T-helper 1 cell treated with Interleukin-12 subunit alpha and Interleukin-12 subunit beta and Interleukin-4 antibody, amounts not matched to agents 30 ng/mL and 1 ng/mL, for 36 hours (primary cell): ENCODE data around the gene KCNQ5. TPM values are rescaled to one million over a fixed set of nuclear protein-coding genes. Genes with fewer than 3 reads are reported as not detected.

ENCODE experiments used
- intact Hi-C: fragments of 100-400 bp; cut with micrococcal nuclease; formaldehyde crosslinking; loops from one replicate; pipeline ENCODE4 v1.15.1; 2024
- total RNA-seq: library from RNA; stranded (reverse); gene quantifications from 2 replicates; pipeline ENCODE4 v1.2.3, GENCODE V29; 2022

KCNQ5 gene
- total RNA-seq, 1 donor from 2014 or later: 4.1 TPM

DNA sequence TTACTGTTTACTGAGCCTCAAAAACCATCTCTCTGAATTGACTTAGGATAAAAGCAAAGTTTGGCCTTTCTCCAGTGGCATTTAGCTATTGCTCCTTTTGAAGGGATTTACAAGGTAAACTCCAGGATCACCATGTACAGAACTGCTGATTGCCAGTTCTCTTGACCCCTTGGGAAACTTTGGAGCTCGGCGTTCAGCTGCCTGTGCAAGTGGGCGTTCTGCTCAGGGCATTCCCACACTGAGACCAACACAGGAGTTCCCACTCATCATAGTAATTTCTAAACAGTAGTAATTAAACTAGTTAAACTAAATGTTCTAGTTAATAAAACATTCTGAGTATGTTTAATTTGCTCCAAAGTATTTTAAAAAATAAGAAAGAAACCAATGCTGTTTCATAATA lies 14.9 kb downstream of the KCNQ5 start:
- intact Hi-C loops: no loop called here

DNA sequence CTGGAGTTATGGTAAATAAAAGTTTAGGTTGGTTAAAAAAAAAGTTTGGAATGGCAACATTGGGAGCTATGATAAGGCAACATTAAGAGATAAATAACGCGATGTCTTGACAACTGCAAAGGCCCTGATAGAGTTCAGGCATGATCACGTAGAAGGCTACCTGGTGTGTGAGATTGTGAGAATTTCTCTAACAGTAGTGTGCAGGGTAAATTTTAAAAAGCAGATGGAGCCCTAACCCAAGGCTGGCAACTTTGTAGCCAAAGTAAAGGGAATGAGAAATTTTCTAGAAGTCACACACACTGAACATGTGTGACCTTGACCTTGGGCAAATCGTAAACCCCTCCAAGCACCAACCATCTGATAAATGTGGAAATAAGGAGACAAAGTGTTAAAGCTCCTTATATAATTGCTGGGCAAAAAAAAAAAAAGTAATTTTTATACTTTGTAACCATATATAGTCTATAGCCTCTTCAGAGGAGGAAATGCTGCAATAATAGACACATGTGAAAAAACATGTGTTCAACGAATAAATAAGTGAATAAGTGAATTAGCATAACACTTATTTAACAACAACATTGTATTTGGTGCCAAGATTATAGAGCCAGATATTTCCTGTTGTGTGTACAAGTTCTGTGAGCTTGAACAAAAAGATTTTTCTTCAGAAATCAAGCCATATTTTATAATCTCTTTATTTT lies 18.2 kb downstream of the KCNQ5 start:
- intact Hi-C loops: no loop called here

DNA sequence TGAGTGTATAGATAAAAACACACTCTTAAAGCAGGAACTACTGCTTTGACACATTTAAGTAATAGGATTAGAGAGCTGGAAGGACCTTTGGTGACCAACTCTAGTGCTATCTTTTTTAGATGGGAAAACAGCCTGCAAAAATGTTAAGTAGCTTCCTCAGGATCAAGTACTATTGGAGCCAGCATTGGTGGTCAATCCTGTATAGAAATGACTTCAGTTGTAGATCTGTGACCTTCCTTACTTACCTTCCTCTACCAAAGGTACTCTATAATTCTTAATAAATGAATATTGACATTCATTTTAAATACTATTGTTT lies 18.7 kb downstream of the KCNQ5 start:
- intact Hi-C loops: no loop called here

DNA sequence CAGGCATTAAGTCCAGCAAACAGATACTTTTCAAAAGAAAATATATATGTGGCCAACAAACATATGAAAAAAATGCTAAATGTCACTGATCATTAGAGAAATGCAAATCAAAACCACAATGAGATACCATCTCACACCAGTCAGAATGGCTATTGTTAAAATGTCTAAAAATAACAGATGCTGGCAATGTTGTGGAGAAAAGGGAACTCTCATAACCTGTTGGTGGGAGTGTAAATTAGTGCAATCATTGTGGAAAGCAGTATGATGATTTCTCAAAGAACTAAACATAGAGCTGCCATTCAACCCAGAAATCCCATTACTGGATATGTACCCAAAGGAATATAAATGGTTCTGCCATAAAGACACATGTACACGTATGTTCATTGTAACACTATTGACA lies 20.6 kb downstream of the KCNQ5 start:
- intact Hi-C loops: no loop called here

DNA sequence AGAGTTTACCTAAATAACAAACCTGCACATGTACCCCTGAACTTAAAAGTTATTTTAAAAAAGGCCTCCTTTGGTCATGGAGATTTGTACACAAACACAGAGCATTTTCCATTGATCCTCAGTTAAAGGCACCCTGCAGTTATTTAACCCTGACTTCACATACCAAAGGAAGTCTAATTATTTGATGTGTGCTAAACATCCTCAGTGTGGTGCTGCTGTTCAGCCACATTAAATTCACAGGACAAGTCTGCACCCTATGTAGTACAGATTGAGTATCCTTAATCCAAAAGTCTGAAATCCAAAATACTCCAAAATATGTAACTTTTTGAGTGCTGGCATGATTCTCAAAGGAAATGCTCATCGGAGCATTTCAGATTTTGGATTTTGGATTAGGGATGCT lies 21.4 kb downstream of the KCNQ5 start:
- intact Hi-C loops: no loop called here

DNA sequence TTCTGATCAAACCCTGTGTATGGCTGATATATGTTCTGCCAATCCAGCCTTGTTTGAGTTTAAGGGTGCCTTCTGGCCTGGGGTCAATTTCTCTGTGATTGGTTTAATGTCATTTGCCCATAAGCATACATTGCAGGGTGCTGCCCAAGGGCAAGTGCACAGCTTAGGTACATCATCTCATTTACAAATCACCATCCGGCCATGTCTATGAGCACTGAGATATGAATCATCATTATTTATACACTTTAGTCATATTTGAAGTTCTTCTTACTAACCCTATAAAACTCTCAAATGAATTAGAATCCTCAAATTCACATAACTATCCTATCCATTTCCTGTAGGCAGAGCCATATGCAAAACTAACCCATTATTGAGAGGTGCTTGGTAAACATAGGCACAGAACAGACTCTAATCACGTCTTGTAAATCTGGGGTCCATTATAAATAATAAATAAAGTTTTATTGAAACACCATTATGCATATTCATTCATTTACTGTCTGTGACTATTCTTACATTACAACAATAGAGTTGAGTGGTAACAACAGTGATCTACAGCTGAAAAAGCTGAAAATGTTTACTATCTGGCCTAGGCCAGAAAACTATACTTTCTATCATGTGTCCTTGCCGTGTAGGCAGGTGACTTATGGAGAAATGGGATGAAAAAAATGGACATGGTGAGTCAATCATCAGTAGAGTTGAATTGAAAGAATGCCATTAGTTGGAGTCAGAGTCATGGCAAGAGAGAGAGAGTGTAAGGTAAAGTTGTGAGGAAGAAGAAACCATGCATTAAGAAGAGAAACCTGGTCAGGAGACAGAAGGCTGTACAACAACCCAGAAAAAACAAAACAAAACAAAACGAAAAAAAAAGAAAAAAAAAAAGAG lies 25.0 kb downstream of the KCNQ5 start:
- intact Hi-C loops: no loop called here

DNA sequence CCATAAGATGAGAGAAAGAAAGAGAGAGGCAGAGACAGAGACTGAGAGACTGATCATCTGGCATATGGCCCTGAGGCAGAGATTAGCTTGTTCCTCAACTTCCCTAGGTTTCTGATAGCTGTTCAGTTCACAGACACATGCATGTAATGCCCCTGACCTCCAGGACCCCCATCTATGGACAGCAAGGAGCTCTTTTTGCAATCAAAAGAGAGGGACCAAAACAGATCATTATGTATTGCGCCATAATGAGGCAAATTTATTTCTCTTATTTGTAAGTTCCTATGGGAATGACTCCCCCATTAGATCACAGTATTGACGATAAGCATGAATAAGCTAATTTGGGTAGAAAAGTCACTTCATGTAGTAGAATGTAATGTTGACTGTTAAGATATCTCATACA lies 25.6 kb downstream of the KCNQ5 start:
- intact Hi-C loops: no loop called here

DNA sequence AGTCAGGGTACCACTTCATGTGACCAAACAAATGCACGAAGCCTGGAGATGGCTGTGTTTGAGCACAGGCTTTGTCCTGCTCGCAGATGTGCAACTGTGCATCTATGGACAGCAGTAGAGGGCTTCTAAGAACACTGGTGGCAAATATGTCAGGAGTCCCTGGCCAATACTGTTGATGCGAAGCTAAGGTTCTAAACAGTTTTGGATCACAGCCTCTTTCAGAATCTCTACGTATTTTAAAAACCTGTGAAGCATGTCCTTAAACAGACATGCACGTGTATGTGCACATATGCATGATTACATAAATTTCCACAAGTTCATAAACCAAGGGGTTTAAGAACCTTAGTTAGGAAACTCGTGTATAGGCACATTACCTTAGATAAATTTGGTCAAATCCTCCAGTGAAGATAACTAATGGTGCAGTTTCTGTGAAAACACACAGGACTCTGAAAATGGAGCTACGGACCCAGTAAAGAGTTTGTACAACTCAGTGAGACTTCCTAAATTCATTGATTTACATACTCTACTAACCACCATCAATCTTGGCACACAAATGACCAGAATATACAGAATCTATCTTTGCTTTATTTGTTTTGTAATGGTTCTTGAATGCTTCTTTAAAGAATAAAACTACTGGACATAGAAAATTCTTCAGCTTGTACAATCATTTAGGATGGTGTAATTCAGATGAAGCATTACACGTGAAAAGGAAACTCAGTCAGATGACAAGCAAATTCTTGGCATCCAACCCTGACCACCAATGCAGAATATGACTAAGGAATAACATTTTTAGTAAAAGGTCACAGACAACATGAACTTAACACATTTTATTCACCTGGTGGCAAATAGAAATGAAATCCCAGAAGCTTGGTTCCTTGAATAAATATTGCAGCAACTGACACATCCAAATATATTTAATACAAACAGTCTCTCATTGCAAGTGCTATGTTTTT lies 27.4 kb downstream of the KCNQ5 start:
- intact Hi-C loops: loop anchor here (1.0 kb wide), 1 partner anchor 29 kb away; no protein-coding TSS in a partner anchor

DNA sequence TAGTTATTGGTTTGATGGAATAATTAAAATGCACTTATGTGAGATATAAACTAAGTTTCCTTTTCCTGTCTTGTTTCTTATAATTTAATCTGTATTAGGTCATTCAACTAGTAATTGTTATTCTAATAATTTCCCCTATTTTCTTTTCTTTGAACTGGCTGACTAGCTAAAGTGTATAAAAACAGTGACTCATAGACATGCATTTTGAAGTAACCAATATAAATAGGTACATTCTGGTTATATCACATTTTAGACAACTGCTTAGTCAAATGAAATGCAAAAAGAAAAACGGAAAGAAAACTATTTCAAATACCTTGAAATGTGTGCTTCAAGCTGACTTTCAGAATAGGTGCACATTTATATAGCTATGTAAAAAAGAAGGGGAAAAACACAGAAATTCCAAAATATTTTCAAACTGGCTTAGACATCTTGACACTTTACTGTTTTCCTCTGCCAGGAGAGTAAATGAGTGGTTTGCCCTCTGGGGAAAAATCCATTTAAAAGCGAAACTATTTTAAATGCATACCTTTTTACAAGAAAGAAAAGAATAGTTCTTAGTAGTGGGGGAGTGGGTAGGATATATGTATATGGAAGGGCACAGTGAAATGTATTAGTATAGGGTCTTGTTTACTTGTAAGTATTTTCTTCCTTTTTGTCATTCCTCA lies 28.3 kb downstream of the KCNQ5 start:
- intact Hi-C loops: no loop called here

DNA sequence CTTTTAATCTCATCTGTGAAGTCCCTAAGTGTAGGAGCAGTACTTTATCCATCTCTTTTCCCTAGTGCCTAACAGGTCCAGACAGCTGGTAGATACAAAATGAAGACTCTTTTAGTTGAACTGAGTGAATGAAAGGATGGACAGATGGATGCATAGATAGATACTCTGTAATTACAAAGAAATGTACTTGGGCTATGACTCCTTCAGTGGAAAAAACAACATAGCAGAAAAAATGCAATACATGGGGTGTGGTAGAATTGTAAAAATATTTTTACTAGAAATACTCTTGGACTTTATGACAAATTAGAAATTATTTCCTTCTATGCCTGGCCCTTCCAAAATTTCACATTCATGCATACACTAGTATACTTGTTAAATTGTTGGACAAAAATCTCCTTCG lies 29.3 kb downstream of the KCNQ5 start:
- intact Hi-C loops: no loop called here

DNA sequence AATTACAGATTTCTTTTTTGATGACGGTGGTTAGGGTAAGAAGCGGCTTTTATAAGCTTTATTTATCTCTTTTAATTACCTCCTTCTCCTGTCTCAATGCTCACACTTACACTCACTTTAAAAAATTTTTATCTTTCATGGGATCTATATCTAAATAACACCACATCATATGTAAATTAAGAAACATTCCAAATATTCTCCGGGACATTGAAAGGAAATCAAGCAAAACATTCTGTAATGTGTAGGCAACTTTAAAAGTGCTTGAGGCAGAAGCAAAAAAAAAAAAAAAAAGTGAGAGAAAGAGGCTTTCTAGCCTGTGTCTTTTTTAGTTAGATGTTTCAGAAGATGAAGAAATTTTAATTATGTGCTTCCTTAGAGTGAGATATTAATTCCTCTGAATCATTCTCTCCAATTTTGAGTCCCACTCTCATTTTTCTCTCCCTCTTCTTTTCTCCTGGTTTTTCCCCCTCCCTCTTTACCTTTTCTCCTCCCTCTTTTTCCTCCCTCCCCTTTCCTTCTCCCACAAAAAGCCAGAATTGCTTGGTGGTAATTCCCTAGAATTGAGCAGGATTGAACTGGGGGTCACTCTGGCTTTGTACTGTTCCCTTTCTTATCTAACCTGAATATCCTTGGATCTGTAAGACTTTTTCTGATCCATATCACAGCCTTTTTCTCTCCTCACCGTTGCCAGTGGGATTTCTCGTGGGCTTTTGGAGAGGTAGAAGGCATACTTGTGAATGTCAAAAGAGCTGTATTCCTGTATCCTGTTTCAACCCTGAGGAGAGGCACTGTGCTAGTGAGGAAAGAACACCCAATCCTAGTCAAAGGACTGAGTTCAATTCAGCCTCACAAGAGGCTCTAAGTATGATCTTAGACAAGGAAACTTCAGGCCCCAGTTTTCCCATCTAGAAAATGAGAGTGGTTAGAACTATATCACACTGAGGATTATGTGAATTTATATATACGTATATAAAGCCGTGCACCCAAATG lies 30.4 kb downstream of the KCNQ5 start:
- intact Hi-C loops: no loop called here

DNA sequence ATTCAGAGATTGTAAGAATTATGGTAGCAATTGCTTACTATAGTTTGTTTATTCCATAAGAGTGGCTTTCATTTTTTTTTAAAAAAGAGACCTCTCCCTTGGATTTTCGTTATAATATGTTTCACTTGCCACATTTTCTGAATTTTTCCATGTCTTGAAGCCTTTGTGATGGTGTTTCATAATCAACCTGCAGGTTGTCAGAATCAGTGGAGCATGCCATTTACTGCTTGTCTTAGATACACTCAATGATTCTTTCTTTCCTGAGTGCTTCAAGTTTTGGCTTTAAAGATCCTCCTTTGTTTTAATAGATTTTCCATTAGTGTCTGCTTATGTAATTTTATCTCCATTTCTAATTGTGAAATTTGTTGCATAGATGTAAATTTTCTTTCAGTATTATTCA lies 31.2 kb downstream of the KCNQ5 start:
- intact Hi-C loops: no loop called here

DNA sequence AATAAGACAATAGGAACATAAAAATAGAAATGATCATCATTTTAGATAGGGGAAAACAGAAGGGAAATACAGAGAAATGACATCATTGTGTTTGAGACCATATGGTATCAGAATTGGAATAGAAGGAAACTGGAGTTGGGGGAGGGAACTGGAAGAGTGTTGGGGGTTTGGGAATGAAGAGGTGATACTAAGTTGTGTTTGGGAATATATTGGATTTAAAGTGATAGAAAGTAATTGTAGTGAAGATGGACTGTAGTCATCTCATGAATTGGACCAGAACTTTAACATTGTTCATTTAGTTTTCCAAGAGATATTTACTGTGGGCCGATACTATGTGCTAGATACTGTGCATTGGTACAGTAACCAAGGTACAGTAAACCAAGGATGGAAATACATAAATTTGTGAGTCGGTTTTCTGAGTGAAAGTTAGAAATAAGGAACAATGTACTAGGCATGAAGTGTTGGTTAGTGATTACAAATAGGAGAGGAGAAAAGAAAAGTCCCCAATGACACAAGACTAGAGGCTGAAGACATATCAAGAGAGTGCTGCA lies 32.3 kb downstream of the KCNQ5 start:
- intact Hi-C loops: no loop called here

DNA sequence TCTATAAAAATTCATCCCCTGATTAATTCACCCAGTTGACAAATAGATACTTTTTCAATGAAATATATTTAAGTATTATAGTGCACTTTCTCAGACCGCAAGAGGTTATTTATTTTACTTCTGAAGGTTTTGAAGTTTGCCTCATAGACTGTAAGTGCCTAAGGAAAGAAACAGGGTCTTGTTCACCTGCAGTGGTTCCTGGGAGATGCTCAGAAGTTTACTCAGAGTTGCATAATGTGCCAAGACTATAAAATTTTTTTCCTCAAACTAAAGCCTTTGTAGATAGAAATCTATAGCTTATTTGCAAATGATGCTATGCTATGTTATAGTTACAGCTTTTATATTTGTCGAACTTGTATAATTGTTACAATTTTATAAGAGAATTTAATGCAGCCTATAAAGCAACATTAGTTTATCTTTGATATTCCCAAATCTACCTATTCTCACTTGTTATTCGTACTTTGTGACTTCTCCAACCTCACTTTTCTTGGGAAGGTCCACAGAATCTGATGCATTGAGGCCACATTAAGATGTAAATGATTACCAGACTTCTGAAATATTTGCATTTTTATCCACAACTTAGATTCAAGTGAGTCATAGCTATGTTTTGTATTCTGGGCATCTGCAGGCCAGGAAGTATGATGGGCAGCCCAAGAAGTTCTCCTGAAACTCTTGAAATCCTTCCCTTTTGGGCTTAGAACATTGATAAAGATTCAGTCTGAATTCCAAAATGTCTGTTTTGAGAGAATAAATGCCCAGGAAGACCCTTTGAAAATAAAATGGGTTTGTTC lies 35.7 kb downstream of the KCNQ5 start:
- intact Hi-C loops: no loop called here

DNA sequence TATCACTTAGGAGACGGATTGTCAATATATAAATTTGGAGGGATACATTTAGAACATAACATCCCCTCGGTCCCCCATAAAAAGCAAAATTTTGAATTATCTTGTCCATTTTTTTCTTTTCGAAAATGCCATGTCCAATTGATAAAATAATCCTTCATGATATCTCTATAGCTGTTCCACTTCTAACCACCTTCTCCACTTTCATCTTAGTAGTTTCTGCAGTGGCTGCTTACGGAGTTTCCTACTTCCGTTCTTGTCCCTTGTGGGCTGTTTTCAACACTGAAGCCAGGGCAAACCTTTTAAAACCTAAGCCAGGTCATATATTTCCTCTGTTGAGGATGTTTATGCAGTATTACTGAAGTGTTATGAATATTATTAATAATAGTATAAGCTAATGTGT lies 37.9 kb downstream of the KCNQ5 start:
- intact Hi-C loops: no loop called here

DNA sequence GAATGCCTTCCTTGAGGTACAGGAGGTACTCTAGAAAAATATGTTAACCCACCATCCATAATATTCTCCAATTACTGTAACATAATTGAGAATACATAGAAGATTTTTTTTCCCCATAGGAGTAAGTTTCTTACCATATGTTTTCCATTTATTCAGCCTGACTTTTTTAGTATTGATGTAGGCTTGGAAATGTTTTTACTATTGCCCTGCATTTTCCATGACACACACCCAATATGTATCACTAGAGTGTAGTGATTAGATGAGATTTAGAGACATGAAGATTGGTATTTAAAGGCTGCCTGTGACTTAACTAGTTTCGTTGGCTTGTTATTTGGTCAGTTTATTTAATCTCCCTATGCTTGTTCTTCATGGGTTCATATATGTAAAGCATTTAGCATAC lies 39.5 kb downstream of the KCNQ5 start:
- intact Hi-C loops: no loop called here

DNA sequence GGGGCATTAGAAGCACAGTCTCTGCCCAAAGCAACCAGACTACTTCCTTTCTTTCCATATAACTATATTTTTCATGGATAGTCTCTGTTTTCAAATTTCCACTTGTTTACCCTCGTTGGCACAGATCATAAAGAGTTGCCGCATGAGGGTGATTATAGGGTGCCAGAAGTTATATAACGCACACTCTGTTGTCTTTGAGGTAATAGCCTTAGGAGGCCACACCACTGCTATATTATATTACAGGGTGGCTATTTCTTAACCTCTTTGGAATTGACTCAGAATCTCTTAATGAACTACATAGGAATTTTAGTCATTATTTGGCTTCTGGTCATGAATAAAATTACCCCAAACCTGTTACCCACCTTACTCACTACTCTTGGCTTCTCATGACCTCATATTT lies 43.7 kb downstream of the KCNQ5 start:
- intact Hi-C loops: no loop called here

DNA sequence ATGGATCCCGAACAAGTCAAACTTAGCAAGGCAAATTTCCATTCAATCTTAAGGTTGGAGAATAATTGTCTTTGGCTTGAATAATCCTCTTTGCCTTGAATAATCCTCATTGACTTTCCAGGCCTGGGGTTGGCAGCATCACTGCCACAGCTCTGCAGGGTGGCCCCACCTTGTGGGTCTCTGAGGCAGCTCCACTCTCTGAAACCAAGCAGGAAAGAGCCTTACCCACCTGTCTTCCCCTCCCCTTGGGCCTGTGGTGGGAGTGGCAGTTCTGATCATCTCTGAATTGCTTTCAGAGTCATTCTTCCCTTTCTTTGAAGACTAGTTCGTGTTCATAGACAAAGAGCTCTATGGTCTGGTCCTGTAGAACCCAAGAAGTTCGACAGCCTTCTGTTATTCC lies 47.5 kb downstream of the KCNQ5 start:
- intact Hi-C loops: no loop called here

DNA sequence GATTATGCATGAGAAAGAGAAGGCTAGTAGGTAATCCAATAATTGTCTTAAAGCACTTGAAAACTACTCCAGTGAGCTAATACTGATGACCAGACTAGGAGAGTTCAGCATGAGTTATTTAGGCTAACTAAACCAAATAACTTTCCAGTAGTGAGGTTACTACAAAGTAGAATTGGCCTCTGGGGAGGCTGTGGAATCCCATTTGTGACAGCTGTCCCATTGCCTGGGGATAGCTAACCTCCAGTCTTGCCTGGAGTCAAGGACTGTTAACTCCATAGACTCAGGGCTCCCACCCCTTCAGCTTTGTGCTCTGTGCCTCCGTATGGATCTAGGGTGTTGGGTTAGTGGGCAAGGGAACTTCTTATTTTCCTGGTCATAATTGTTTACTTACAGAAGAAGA lies 51.0 kb downstream of the KCNQ5 start:
- intact Hi-C loops: no loop called here
